Heart right ventricle (tissue), 16 donors: ENCODE results near the gene NF2. TPM values are rescaled to one million over a fixed set of nuclear protein-coding genes. Genes with fewer than 3 reads are reported as not detected.

Source experiments
- ATAC-seq, 8 donors: fragments of 200-7000 bp; cut with Tn5 transposase; one replicate each; pipeline ENCODE4 v1.9.1; 2020; ENCODE audit warnings: mild to moderate bottlenecking in 8 of 8, moderate library complexity in 8 of 8, moderate number of reproducible peaks in 1 of 8
- DNase-seq, 2 donors: peaks; one replicate each; pipeline ENCODE4 v3.0.0-alpha.2; 2020
- H3K27ac ChIP-seq, 10 donors: fragments of 200-600 bp; sonication (generic) in 2 of 10; one replicate each; pipeline versions ENCODE4 v1.5.0 to v1.8.0; 2020 to 2022; ENCODE audit warnings: mild to moderate bottlenecking in 3 of 10
- H3K27me3 ChIP-seq, 7 donors: fragments of 200-600 bp; one replicate each; pipeline ENCODE4 v1.8.0; 2021 to 2022; ENCODE audit warnings: mild to moderate bottlenecking in 2 of 7
- H3K36me3 ChIP-seq, 9 donors: fragments of 200-600 bp; sonication (generic) in 1 of 9; one replicate each; pipeline versions ENCODE4 v1.5.0 to v1.8.0; 2020 to 2022; ENCODE audit warnings: mild to moderate bottlenecking in 2 of 9
- H3K4me1 ChIP-seq, 9 donors: fragments of 200-600 bp; sonication (generic) in 1 of 9; one replicate each; pipeline versions ENCODE4 v1.5.0 to v1.8.0; 2020 to 2022; ENCODE audit warnings: mild to moderate bottlenecking in 4 of 9
- H3K4me3 ChIP-seq, 10 donors: fragments of 200-600 bp; sonication (generic) in 2 of 10; one replicate each; pipeline versions ENCODE4 v1.5.0 to v1.8.0; 2020 to 2022; ENCODE audit warnings: mild to moderate bottlenecking in 7 of 10, moderate library complexity in 2 of 10
- H3K9me3 ChIP-seq, 11 donors: fragments of 200-600 bp in 10 of 11; sonication (generic) in 2 of 11; one replicate each; pipeline versions ENCODE4 v1.5.0 to v1.8.0; 2013 to 2022; ENCODE audit warnings: mild to moderate bottlenecking in 2 of 11, control low read depth in 1 of 11, moderate library complexity in 1 of 11
- CTCF ChIP-seq, 9 donors: fragments of 200-600 bp; sonication (generic) in 2 of 9; IDR thresholded peaks; one replicate each; pipeline versions ENCODE4 v1.5.0 to v1.8.0; 2021 to 2022; ENCODE audit warnings: antibody characterized with exemption in 9 of 9, mild to moderate bottlenecking in 5 of 9, moderate library complexity in 1 of 9
- WGBS, 2 donors: extraction: QIAGEN DNeasy Blood & Tissue Kit; methylation state at CpG; one replicate each; pipeline ENCODE4 v1.1.7; 2013; ENCODE audit warnings: inconsistent platforms in 1 of 2; 5-methylcytosine and 5-hydroxymethylcytosine counted together
- intact Hi-C, 10 donors: fragments of 100-400 bp; cut with DNase I; formaldehyde crosslinking; loops; one replicate each; pipeline versions ENCODE4 v1.11.1 to v1.14.2; 2022
- polyA plus RNA-seq, 2 donors: library from polyadenylated mRNA; stranded (reverse); fragments of 200-250 nt; gene quantifications; one replicate each; pipeline ENCODE4 v1.2.3, GENCODE V29; 2013
- total RNA-seq, 10 donors: library from RNA; stranded (reverse); fragmentation: NEBNext Ultra II Directional in 3 of 10; extraction: Animal tissue kit (Norgen Biotek cat#: 25700) in 3 of 10; gene quantifications; one replicate each; pipeline versions ENCODE4 v1.2.1 to v1.2.4, GENCODE V29; 2021 to 2023
- donor health status: Arrhythmogenic right ventricular cardiomyopathy.
- donor health status: ischemic (EF 13 %, LVEDD 7.1; RV severe dilation, severe dysfunction).
- donor health status: healthy with polysubstance abuse.
- donor health status: DM: no; HTN: yes; CAD: no.
- donor health status: DM: no; HTN: no; CAD: no.
- donor health status: ischemic (EF 25% LVEDD 6.9; RV normal size, moderate dysfunction).
- donor health status: ischemic (EF 25% LVEDD 5.7; RV mildly dilated, moderate dysfunction).
- donor health status: healthy.
- donor health status: DM: yes; HTN: yes; CAD: no.
- donor health status: Ischemic cardiomyopathy.
- donor health status: ischemic (EF 35%, LVEDD 5.7; RV mildly dilated, moderate dysfunction).
- donor health status: nonischemic (EF 11% LVEDD 7.7; RV severe dilation, severe dysfunction).
- donor health status: DM: yes; HTN: yes; CAD: no.
- donor health status: PGD.
- donor health status: ischemic (EF 29% LVEDD 5.4; RV normal size, mild dysfunction).
- donor health status: nonischemic (EF 23%, LVEDD 6.1; RV moderate dilation, normal function).

The NF2 gene
- total and polyA plus RNA-seq, 12 donors: 9.7 to 59.4 (median 43.8) TPM

GRCh38 chr22:29713156-29713727 lies 109.8 kb downstream of the NF2 start:
- intact Hi-C loops: loop anchor here in 1 of 10 donors (10.0 kb wide), 1 partner anchor 292 kb away; no protein-coding TSS in a partner anchor
- H3K27me3 ChIP-seq: peaks cover 3 to 42% (median 29%) of the 10 kb centered on the region in 7 donors
- ATAC-seq (no peak), DNase-seq (no peak)
- H3K4me3 ChIP-seq: no peak overlapping the region
- no peak for TF ChIP-seq CTCF (IDR thresholded peaks at IDR 0.05)
- no peak overlapping the region for H3K27ac ChIP-seq
- no peaks in the 10 kb centered on the region for H3K9me3 ChIP-seq
- H3K36me3 ChIP-seq: no peaks in the 10 kb centered on the region
- WGBS, 2 donors: 60 to 64% methylated on average over 8 of the region's 8 CpGs
- H3K4me1 ChIP-seq: peaks cover 0 to 3% (median 0%) of the 10 kb centered on the region in 9 donors

GRCh38 chr22:29715240-29715639 lies 111.8 kb downstream of the NF2 start:
- Histone ChIP-seq H3K27ac (no peak overlapping the region), H3K4me1 (peaks cover 0 to 3% (median 0%) of the 10 kb centered on the region in 9 donors), H3K36me3 (no peaks in the 10 kb centered on the region), H3K4me3 (no peak overlapping the region), H3K9me3 (no peaks in the 10 kb centered on the region), H3K27me3 (peaks cover 5 to 53% (median 46%) of the 10 kb centered on the region in 7 donors)
- no peak for DNase-seq
- TF ChIP-seq CTCF (IDR thresholded peaks at IDR 0.05): no peak
- no peak for ATAC-seq
- WGBS, 2 donors: 58 to 59% methylated on average over 13 of the region's 13 CpGs
- intact Hi-C loops: loop anchor here in 1 of 10 donors (10.0 kb wide), 1 partner anchor 290 kb away; no protein-coding TSS in a partner anchor

GRCh38 chr22:29715705-29716104 lies 112.3 kb downstream of the NF2 start:
- H3K27me3 ChIP-seq: peaks cover 9 to 54% (median 47%) of the 10 kb centered on the region in 7 donors

More at GRCh38 chr22:29715705-29716104, 112.3 kb downstream of the NF2 start:
- no peak for TF ChIP-seq CTCF (IDR thresholded peaks at IDR 0.05)
- intact Hi-C loops: loop anchor here in 1 of 10 donors (10.0 kb wide), 1 partner anchor 289 kb away; no protein-coding TSS in a partner anchor
- ATAC-seq (no peak), DNase-seq (no peak)
- no peaks in the 10 kb centered on the region for H3K36me3 ChIP-seq
- H3K9me3 ChIP-seq: no peaks in the 10 kb centered on the region
- H3K27ac ChIP-seq: no peak overlapping the region
- peaks cover 0 to 3% (median 0%) of the 10 kb centered on the region in 9 donors for H3K4me1 ChIP-seq
- WGBS, 2 donors: 64 to 69% methylated on average over 5 of the region's 5 CpGs
- H3K4me3 ChIP-seq: no peak overlapping the region
